GM20000 (cell line): ENCODE measurements around the gene TRAPPC10.
A peak's percentile ranks its signal among the peaks of the same experiment; 100 is the strongest.

Experiments used
- DNase-seq: peaks from one replicate; pipeline ENCODE4 v3.0.0; 2012; ENCODE audit warnings: low spot score
- TF ChIP-seq, protein P1 (sequence below): IDR thresholded peaks from 2 replicates; pipeline ENCODE4 v1.5.1; 2012; ENCODE audit warnings: mild to moderate bottlenecking, control low read depth; ENCODE audit errors: extremely low read depth, missing control alignments

TRAPPC10 gene, protein sequence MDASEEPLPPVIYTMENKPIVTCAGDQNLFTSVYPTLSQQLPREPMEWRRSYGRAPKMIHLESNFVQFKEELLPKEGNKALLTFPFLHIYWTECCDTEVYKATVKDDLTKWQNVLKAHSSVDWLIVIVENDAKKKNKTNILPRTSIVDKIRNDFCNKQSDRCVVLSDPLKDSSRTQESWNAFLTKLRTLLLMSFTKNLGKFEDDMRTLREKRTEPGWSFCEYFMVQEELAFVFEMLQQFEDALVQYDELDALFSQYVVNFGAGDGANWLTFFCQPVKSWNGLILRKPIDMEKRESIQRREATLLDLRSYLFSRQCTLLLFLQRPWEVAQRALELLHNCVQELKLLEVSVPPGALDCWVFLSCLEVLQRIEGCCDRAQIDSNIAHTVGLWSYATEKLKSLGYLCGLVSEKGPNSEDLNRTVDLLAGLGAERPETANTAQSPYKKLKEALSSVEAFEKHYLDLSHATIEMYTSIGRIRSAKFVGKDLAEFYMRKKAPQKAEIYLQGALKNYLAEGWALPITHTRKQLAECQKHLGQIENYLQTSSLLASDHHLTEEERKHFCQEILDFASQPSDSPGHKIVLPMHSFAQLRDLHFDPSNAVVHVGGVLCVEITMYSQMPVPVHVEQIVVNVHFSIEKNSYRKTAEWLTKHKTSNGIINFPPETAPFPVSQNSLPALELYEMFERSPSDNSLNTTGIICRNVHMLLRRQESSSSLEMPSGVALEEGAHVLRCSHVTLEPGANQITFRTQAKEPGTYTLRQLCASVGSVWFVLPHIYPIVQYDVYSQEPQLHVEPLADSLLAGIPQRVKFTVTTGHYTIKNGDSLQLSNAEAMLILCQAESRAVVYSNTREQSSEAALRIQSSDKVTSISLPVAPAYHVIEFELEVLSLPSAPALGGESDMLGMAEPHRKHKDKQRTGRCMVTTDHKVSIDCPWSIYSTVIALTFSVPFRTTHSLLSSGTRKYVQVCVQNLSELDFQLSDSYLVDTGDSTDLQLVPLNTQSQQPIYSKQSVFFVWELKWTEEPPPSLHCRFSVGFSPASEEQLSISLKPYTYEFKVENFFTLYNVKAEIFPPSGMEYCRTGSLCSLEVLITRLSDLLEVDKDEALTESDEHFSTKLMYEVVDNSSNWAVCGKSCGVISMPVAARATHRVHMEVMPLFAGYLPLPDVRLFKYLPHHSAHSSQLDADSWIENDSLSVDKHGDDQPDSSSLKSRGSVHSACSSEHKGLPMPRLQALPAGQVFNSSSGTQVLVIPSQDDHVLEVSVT

DNA sequence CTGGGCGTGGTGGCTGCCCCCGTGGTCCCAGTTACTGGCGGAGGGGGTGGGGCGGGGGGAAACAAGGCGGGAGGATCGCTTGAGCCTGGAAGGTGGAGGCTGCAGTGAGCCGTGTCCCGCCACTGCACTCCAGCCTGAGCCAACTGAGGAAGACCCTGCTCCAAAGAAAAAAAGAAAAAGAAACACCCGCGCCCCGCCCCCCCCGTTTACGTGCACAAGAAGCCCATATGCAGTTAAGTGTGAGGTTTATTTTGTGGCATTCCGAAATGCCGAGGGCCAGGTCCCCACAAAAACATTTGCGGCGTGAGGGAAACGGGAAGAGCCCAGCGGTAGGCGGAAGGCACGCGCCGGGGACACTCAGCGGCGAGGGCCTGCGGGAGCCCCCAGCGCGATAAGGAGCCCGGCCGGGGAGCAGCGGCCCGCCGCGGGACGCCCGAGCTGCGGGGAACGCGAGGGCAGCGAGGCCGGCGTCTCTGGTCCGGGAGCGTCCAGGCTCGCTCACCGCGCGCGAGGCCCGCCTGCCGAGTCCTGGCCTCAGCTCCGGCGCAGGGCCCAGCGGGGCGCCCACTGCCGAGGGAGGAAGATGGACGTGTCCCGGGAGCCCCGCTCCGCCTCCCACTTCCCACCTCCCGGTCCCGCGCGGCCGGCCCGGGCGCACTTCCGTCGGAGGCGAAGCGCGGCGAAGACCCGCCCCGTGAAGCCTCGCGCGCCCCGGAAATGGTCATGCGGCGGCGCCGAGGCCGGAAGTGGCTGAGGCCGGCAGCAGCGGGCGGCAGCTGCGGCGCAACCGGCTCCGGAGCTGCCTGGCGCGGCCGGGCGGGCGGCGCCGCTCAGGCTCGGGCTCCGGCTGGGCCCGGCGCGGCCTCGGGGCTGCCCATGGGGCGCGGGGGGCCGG lies at the start of gene TRAPPC10:
Gene TRAPPC10 (plus strand): TSS at position 731 of the 895 bp plus-strand sequence. CDS start 185 bp downstream, outside the sequence.
- TF ChIP-seq, protein P1, sequence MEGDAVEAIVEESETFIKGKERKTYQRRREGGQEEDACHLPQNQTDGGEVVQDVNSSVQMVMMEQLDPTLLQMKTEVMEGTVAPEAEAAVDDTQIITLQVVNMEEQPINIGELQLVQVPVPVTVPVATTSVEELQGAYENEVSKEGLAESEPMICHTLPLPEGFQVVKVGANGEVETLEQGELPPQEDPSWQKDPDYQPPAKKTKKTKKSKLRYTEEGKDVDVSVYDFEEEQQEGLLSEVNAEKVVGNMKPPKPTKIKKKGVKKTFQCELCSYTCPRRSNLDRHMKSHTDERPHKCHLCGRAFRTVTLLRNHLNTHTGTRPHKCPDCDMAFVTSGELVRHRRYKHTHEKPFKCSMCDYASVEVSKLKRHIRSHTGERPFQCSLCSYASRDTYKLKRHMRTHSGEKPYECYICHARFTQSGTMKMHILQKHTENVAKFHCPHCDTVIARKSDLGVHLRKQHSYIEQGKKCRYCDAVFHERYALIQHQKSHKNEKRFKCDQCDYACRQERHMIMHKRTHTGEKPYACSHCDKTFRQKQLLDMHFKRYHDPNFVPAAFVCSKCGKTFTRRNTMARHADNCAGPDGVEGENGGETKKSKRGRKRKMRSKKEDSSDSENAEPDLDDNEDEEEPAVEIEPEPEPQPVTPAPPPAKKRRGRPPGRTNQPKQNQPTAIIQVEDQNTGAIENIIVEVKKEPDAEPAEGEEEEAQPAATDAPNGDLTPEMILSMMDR: no peak
- DNase-seq: peak; percentile 96

DNA sequence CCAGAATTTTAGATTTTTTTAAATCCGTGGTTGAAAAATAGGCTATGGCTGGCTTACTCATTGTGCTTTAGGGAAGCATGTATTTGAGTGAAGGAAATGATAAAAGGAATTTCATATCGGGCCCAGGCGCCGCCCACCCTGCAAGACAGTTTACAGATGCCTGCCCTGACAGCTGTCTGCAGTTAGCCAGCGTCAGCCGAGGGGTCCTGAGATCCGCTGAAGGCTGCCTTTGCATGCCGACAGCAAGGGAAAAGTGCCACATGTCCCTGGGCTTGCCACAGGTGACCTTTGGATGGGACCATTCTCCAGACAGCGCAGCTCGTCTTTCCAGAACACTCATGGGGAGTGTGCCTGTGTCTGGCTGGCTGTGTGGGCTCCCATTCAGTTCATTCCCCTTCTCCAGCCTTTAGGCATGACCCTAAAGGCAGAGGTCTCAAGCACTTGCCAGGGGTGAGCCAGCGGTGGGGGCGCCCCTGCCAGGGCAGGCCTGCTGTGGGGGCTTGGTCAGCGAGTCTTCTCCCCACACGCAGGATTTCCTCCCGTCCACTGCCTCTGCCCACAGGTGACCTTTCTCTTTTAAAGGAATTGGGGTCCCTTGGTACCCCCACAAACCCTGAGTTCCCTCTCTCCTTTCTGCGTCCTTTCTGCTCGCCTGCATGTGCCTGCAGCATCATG lies 46.1 kb upstream of the TRAPPC10 start:
- DNase-seq: no peak
- TF ChIP-seq, protein P1: no peak

DNA sequence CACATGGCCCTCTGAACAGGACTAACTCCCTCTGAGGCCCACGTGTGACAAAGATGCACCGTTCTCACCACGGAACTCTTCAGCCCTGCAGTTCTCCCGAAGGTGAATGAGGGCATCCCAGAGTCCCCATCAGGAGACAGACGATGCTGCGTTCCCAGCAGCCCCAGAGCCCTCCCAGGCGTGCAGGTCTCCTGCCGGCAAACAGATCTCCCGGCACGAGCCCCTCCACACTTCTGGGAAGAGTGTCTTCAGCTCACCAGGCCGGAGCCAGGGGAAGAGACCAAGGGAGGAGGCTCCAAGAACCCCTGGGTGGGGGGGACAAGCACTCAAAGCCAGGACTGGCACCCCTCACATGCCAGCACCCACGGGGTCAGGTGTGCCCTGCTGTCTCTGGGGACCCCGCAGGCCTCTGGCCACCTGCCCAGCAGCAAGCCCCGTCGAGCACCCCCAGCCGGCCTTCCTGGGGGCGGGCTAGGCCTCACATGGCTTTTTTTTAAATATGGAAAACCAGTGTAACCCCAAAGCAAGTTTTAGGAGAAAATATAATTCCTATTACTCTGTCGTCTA lies 45.1 kb upstream of the TRAPPC10 start:
- no peak for DNase-seq
- TF ChIP-seq, protein P1: no peak

DNA sequence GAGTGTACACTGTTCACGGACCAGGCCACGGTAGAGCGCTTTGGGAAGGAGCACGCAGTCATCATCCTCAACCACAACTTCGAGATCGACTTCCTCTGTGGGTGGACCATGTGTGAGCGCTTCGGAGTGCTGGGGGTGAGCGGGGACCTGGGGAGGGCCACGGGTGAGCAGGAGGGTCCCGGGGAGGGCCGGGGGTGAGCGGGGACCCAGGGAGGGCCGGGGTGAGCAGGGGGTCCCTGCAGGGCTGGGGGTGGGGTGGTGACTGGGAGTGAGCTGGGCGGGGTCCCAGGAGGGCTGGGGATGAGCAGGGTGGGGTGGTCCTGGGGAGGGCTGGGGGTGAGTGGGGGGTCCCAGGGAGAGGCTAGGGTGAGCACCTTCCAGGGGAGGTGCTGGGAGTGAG lies 44.1 kb upstream of the TRAPPC10 start:
- TF ChIP-seq, protein P1: no peak
- no peak for DNase-seq

DNA sequence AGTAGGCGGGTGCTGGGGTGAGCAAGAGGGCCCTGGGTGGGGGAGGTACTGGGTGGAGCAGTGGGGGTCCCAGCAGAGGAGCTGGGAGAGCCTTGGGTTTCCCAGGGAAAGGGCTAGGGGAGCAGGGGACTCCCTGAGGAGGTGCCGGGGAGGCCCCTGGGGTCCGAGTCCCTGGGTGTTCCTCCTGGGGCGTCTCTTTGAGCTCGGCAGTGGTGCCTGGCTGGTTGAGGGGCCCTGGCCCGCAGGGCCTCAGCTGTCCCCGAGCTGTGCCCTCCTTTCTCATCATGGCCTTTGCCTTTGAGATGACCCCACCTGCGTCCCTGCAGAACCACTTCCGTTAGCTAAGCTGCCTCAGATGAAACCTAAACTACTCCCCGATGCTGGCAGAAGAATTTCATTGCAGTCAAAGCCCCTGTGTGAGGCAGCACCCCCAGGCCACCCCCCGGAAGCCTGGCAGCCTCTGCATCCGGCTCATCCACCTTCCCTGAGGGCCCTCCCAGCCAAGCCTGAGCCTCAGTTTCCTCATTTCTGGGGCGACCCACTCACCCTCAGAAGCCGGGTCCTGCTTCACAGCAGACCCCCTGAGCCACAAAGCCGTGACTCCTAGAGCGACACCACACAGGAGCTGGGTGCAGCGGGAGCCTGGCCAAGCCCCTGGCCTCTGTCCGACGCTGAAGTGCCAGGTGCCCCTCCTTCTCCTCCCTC lies 43.5 kb upstream of the TRAPPC10 start:
- TF ChIP-seq, protein P1: no peak
- DNase-seq: no peak
